SU-DHL-6 (cell line): Measurements from ENCODE around the gene IL17RD.

Experiments used
- EZH2phosphoT487 ChIP-seq: fragments of 200-600 bp; sonication (generic), shearing (Covaris generic); conservative IDR thresholded peaks from 2 replicates; pipeline ENCODE4 v1.6.1; 2018; ENCODE audit warnings: mild to moderate bottlenecking, antibody characterized with exemption, low read length, moderate library complexity, mixed read lengths
- TF ChIP-seq, protein P1 (sequence below): fragments of 200-600 bp; sonication (generic); IDR thresholded peaks from one replicate; pipeline ENCODE4 v1.5.1; 2017; ENCODE audit warnings: antibody characterized with exemption, mild to moderate bottlenecking, low read length, moderate library complexity; ENCODE audit not compliant: insufficient read depth, poor library complexity, severe bottlenecking

DNA sequence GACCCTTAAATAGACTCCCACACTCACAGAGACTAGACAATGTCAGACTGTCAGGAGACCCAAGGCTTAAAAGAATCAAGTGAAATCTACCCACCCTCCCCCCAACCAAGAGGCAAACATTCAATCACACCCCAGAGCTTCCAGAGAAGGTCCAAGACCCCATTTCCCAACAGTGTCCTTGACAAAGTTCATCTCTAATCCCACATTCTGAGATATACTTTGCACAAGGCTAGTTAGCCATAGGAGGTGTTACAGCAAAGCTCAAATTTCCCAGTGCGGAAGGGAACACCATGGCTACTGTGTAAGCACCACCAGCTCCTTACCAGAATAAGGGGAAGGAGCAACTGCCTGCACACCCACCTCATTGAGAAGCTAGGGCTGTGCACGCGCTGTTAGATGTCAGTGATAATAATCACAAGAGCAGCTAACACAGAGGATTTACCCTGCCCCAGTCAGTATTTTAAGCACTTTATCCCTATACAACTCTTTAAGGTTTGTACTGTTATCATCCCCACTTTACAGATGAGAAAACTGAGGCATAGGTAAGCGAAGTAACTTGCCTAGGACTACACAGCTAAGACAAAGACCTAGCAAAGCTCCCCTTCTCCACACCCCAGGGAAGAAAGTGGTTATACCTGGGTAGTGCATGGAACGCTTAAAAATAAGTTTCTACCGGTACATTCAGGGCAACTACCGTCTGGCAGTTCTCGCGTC, 87.4 kb downstream of the IL17RD start:
- TF ChIP-seq, protein P1, sequence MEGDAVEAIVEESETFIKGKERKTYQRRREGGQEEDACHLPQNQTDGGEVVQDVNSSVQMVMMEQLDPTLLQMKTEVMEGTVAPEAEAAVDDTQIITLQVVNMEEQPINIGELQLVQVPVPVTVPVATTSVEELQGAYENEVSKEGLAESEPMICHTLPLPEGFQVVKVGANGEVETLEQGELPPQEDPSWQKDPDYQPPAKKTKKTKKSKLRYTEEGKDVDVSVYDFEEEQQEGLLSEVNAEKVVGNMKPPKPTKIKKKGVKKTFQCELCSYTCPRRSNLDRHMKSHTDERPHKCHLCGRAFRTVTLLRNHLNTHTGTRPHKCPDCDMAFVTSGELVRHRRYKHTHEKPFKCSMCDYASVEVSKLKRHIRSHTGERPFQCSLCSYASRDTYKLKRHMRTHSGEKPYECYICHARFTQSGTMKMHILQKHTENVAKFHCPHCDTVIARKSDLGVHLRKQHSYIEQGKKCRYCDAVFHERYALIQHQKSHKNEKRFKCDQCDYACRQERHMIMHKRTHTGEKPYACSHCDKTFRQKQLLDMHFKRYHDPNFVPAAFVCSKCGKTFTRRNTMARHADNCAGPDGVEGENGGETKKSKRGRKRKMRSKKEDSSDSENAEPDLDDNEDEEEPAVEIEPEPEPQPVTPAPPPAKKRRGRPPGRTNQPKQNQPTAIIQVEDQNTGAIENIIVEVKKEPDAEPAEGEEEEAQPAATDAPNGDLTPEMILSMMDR = no peak
- no peak for TF ChIP-seq EZH2phosphoT487
